ENCODE measurements around the gene SRM.

- TF ChIP-seq CTCF (IDR thresholded peaks at IDR 0.05 in 8 of 11, conservative IDR thresholded peaks at IDR 0.05 in 3 of 11), result no peak
- no peak for TF ChIP-seq POLR2A (IDR thresholded peaks at IDR 0.05)
- TF ChIP-seq POLR2AphosphoS5 (IDR thresholded peaks at IDR 0.05), result no peak
These were observed 45.8 kb upstream of the SRM start for GRCh38 chr1:11105586-11105985.
